K562 (cell line): ENCODE data around the gene COPA. TPM values are rescaled to one million over a fixed set of nuclear protein-coding genes. Genes with fewer than 3 reads are reported as not detected.

ENCODE experiments used
- ARNT ChIP-seq, 2 experiments: fragments of 450-650 bp; IDR thresholded peaks; 2 replicates each; pipeline ENCODE4 v1.6.1; 2016; ENCODE audit warnings: mild to moderate bottlenecking in 1 of 2
- EGR1 ChIP-seq: fragments of 450-650 bp; conservative IDR thresholded peaks from 2 replicates; pipeline ENCODE4 v1.6.1; 2017; ENCODE audit warnings: mild to moderate bottlenecking
- ERF ChIP-seq: fragments of 450-650 bp; formaldehyde crosslinking; IDR thresholded peaks from 2 replicates; pipeline ENCODE4 v1.4.0; 2020; ENCODE audit warnings: mild to moderate bottlenecking, mixed read lengths
- FOXP1 ChIP-seq: sonication (generic); formaldehyde crosslinking; IDR thresholded peaks from 2 replicates; pipeline ENCODE4 v1.8.0; 2022; ENCODE audit warnings: mild to moderate bottlenecking, missing genetic modification reagents
- HDAC8 ChIP-seq: fragments of 450-650 bp; IDR thresholded peaks from 2 replicates; pipeline ENCODE4 v1.6.1; 2016; ENCODE audit warnings: mild to moderate bottlenecking, missing genetic modification characterization, moderate library complexity, missing compliant biosample characterization
- HNRNPH1 ChIP-seq: fragments of 200-400 bp; formaldehyde crosslinking; optimal IDR thresholded peaks from 2 replicates; pipeline ENCODE3; 2017; ENCODE audit warnings: low read depth, mild to moderate bottlenecking, low read length, moderate library complexity
- HNRNPLL ChIP-seq: fragments of 200-400 bp; formaldehyde crosslinking; IDR thresholded peaks from 2 replicates; pipeline ENCODE4 v1.6.1; 2017; ENCODE audit warnings: low read length, low read depth, mild to moderate bottlenecking; ENCODE audit not compliant: poor library complexity, severe bottlenecking
- KLF13 ChIP-seq: fragments of 450-650 bp; IDR thresholded peaks from 2 replicates; pipeline ENCODE4 v1.6.1; 2016; ENCODE audit warnings: missing genetic modification characterization, low read depth, mild to moderate bottlenecking, missing compliant biosample characterization, moderate library complexity, borderline replicate concordance
- LCOR ChIP-seq: sonication (generic); formaldehyde crosslinking; IDR thresholded peaks from 2 replicates; pipeline ENCODE4 v1.8.0; 2022; ENCODE audit warnings: mild to moderate bottlenecking, missing genetic modification reagents
- NFE2L1 ChIP-seq: fragments of 450-650 bp; IDR thresholded peaks from 2 replicates; pipeline ENCODE4 v1.6.1; 2016; ENCODE audit warnings: missing genetic modification characterization, low read depth, mild to moderate bottlenecking, missing compliant biosample characterization, moderate library complexity, borderline replicate concordance
- NUFIP1 ChIP-seq: fragments of 450-650 bp; IDR thresholded peaks from 2 replicates; pipeline ENCODE4 v1.6.1; 2018; ENCODE audit not compliant: partially characterized antibody
- PHTF2 ChIP-seq: fragments of 250-450 bp; sonication (Bioruptor Pico); IDR thresholded peaks from 2 replicates; pipeline ENCODE4 v1.5.0; 2021; ENCODE audit warnings: mild to moderate bottlenecking
- PRMT5 ChIP-seq: sonication (generic); formaldehyde crosslinking; IDR thresholded peaks from 2 replicates; pipeline ENCODE4 v1.5.0; 2020; ENCODE audit warnings: missing genetic modification reagents
- SMARCC2 ChIP-seq: fragments of 450-650 bp; IDR thresholded peaks from 2 replicates; pipeline ENCODE4 v1.6.1; 2017; ENCODE audit warnings: antibody characterized with exemption, moderate library complexity, mild to moderate bottlenecking, low read depth
- SMC3 ChIP-seq: conservative IDR thresholded peaks from 2 replicates; pipeline ENCODE4 v1.6.1; 2011; ENCODE audit warnings: low read depth, low read length, improper control_type of control experiment; ENCODE audit not compliant: insufficient read depth
- ZBTB17 ChIP-seq: fragments of 450-650 bp; formaldehyde crosslinking; IDR thresholded peaks from 2 replicates; pipeline ENCODE4 v1.4.0; 2020; ENCODE audit warnings: mild to moderate bottlenecking
- polyA plus RNA-seq, 8 experiments: library from polyadenylated mRNA; depleted of rRNA in 4 of 8; stranded (reverse) in 5 of 8; unstranded in 3 of 8; fragments of >200 nt; fragmentation: Nextera tagmentation in 2 of 8; fragmentation: Illumina TruSeq in 1 of 8; extraction: Ambion mirVana in 2 of 8; extraction: Trizol in 1 of 8; gene quantifications; 2 replicates each; pipeline versions ENCODE4 v1.2.1 to v1.2.3, GENCODE V29; 2011 to 2014; ENCODE audit warnings: inconsistent platforms in 1 of 8, missing spikeins in 1 of 8
- total RNA-seq, 7 experiments: library from RNA; depleted of rRNA in 6 of 7; stranded (reverse); fragments of >200 nt in 6 of 7; fragmentation: Illumina TruSeq in 2 of 7; extraction: Trizol in 2 of 7; gene quantifications; 2 replicates each; pipeline versions ENCODE4 v1.2.1 to v1.2.3, GENCODE V29; 2011 to 2021; ENCODE audit warnings: low replicate concordance in 1 of 7
- TF ChIP-seq, protein P1 (sequence below): sonication (generic); formaldehyde crosslinking; IDR thresholded peaks from 2 replicates; pipeline ENCODE4 v1.8.1; 2023; ENCODE audit warnings: mild to moderate bottlenecking, missing genetic modification reagents
- TF ChIP-seq, protein P2 (sequence below): fragments of 250-450 bp; sonication (Bioruptor Pico); IDR thresholded peaks from 2 replicates; pipeline ENCODE4 v1.8.0; 2022; ENCODE audit warnings: moderate library complexity, mild to moderate bottlenecking, inconsistent platforms
- TF ChIP-seq, protein P3 (sequence below): sonication (generic); formaldehyde crosslinking; IDR thresholded peaks from 2 replicates; pipeline ENCODE4 v1.8.0; 2022; ENCODE audit warnings: missing genetic modification reagents, mild to moderate bottlenecking, moderate library complexity, borderline replicate concordance
- TF ChIP-seq, protein P4 (sequence below): fragments of 250-450 bp; sonication (Bioruptor Pico); IDR thresholded peaks from 2 replicates; pipeline ENCODE4 v1.6.1; 2021; ENCODE audit warnings: mild to moderate bottlenecking
- TF ChIP-seq, protein P5 (sequence below): fragments of 150-350 bp; conservative IDR thresholded peaks from 2 replicates; pipeline ENCODE4 v1.6.1; 2014; ENCODE audit warnings: low read length

The COPA gene
- total and polyA plus RNA-seq, 9 of the 15 experiments (the other 6 are each of a cell fraction or from before 2014, with no cell fraction given) = 49.8 to 222 (median 110) TPM

DNA sequence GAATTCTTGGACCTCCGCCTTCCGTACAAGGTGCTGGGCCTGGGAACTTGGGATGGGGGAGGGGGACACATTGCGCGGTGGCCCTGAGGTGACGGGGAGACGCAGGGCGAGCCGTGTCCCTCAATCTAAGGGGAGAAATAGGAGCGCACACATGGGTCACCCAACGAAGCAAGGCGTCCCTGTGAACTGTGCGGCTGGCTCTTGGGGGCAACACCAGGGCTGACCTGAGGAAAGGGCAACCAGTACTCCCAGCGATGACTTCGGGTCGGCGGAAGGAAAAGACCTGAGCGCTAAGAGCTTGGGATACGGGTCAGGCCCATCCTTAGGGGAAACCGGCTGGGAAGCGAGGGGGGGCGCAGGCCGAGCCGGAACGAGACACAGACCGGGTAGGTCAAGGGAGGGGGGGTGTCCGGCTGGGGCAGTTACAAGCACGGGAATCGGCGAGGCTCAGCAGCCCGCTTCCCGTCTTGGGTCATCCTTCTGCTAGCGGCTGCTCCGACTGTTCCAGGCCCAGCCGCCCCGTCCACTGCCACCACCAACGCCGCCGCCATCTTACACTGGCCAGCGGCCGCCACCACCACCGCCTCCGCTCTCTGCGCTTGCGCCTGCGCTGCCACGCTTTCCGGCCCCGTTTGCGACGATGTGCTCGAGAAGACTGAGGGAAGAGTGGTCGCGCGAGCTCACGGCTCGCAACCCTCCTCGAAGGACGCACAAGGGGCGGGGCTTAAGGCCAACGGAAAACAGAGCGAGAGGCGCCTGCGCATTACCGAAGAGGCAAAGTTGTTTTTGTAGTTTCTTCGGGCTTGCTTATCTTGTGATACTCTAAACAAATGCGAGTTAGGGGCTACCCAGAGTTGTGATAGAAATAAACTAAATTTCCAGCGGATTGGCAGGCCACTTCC lies 80.9 kb downstream of the COPA start, which contains the start of gene DCAF8 (continued):
- TF ChIP-seq, protein P1, sequence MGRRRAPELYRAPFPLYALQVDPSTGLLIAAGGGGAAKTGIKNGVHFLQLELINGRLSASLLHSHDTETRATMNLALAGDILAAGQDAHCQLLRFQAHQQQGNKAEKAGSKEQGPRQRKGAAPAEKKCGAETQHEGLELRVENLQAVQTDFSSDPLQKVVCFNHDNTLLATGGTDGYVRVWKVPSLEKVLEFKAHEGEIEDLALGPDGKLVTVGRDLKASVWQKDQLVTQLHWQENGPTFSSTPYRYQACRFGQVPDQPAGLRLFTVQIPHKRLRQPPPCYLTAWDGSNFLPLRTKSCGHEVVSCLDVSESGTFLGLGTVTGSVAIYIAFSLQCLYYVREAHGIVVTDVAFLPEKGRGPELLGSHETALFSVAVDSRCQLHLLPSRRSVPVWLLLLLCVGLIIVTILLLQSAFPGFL (CRISPR knock-in tag) = no peak
- TF ChIP-seq NFE2L1 (tag) (no peak), ERF (CRISPR knock-in tag) (peak; percentile 70; the same call in 1 of the 2 replicates), SMC3 (no peak), LCOR (no peak), SMARCC2 (no peak), ARNT (IDR thresholded peaks at IDR 0.05) (no peak), PHTF2 (CRISPR knock-in tag) (no peak), FOXP1 (CRISPR knock-in tag) (peak; percentile 79; the same call in 1 of the 2 replicates), EGR1 (peak; percentile 95), KLF13 (tag) (no peak), ZBTB17 (CRISPR knock-in tag) (0 out of 2 replicates have a peak, but pooled peaks have one; percentile 66), HDAC8 (0 out of 2 replicates have a peak, but pooled peaks have one; percentile 59), PRMT5 (CRISPR knock-in tag) (no peak), HNRNPLL (peak; percentile 80), HNRNPH1 (no peak), NUFIP1 (no peak)
- TF ChIP-seq, protein P2, sequence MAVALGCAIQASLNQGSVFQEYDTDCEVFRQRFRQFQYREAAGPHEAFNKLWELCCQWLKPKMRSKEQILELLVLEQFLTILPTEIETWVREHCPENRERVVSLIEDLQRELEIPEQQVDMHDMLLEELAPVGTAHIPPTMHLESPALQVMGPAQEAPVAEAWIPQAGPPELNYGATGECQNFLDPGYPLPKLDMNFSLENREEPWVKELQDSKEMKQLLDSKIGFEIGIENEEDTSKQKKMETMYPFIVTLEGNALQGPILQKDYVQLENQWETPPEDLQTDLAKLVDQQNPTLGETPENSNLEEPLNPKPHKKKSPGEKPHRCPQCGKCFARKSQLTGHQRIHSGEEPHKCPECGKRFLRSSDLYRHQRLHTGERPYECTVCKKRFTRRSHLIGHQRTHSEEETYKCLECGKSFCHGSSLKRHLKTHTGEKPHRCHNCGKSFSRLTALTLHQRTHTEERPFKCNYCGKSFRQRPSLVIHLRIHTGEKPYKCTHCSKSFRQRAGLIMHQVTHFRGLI (CRISPR knock-in tag) = no peak
- TF ChIP-seq, protein P3, sequence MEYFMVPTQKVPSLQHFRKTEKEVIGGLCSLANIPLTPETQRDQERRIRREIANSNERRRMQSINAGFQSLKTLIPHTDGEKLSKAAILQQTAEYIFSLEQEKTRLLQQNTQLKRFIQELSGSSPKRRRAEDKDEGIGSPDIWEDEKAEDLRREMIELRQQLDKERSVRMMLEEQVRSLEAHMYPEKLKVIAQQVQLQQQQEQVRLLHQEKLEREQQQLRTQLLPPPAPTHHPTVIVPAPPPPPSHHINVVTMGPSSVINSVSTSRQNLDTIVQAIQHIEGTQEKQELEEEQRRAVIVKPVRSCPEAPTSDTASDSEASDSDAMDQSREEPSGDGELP (CRISPR knock-in tag) = peak; percentile 51; the same call in 1 of the 2 replicates
- TF ChIP-seq, protein P4, sequence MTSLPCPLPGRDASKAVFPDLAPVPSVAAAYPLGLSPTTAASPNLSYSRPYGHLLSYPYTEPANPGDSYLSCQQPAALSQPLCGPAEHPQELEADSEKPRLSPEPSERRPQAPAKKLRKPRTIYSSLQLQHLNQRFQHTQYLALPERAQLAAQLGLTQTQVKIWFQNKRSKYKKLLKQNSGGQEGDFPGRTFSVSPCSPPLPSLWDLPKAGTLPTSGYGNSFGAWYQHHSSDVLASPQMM (CRISPR knock-in tag) = no peak
- TF ChIP-seq, protein P5, sequence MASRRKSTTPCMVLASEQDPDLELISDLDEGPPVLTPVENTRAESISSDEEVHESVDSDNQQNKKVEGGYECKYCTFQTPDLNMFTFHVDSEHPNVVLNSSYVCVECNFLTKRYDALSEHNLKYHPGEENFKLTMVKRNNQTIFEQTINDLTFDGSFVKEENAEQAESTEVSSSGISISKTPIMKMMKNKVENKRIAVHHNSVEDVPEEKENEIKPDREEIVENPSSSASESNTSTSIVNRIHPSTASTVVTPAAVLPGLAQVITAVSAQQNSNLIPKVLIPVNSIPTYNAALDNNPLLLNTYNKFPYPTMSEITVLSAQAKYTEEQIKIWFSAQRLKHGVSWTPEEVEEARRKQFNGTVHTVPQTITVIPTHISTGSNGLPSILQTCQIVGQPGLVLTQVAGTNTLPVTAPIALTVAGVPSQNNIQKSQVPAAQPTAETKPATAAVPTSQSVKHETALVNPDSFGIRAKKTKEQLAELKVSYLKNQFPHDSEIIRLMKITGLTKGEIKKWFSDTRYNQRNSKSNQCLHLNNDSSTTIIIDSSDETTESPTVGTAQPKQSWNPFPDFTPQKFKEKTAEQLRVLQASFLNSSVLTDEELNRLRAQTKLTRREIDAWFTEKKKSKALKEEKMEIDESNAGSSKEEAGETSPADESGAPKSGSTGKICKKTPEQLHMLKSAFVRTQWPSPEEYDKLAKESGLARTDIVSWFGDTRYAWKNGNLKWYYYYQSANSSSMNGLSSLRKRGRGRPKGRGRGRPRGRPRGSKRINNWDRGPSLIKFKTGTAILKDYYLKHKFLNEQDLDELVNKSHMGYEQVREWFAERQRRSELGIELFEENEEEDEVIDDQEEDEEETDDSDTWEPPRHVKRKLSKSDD = no peak
